CD4-positive, alpha-beta T cell (primary cell): ENCODE results near the gene MEIKIN. TPM values are rescaled to one million over a fixed set of nuclear protein-coding genes. Genes with fewer than 3 reads are reported as not detected.

Experiments
- ATAC-seq: fragments of 200-7000 bp; cut with Tn5 transposase; one replicate; pipeline ENCODE4 v1.10.0; 2022; ENCODE audit warnings: mild to moderate bottlenecking; ENCODE audit not compliant: poor library complexity
- CTCF ChIA-PET: fragments of 350-600 bp; sonication (Branson Sonifier 250); formaldehyde crosslinking; loops from one replicate; lab custom pipeline; 2021; ENCODE audit warnings: antibody characterized with exemption, inconsistent platforms; lab: Charles Lee
- POLR2A ChIA-PET: fragments of 350-600 bp; sonication (Branson Sonifier 250); formaldehyde crosslinking; loops from one replicate; lab custom pipeline; 2021; ENCODE audit warnings: antibody characterized with exemption, inconsistent platforms; lab: Charles Lee
- DNase-seq, 14 experiments: peaks; one replicate each; pipeline ENCODE4 v3.0.0-alpha.2; 2013 to 2020; ENCODE audit warnings: mixed read lengths in 2 of 14
- H3K27ac ChIP-seq, 2 donors: one replicate each; pipeline versions ENCODE4 v1.5.1 to v1.7.0; 2013; ENCODE audit warnings: low read length in 2 of 2, low read depth in 1 of 2, mild to moderate bottlenecking in 1 of 2
- H3K27me3 ChIP-seq, 2 experiments: 1 replicate in 1 of 2; 2 replicates in 1 of 2; pipeline versions ENCODE4 v1.6.1 to v1.7.0; 2013; ENCODE audit warnings: low read length in 2 of 2, control low read depth in 1 of 2, mild to moderate bottlenecking in 1 of 2, moderate library complexity in 1 of 2; ENCODE audit not compliant: insufficient read depth in 2 of 2, control insufficient read depth in 1 of 2
- H3K36me3 ChIP-seq: one replicate; pipeline ENCODE4 v1.6.1; 2013; ENCODE audit warnings: low read length, control low read depth; ENCODE audit not compliant: insufficient read depth
- H3K4me1 ChIP-seq: one replicate; pipeline ENCODE4 v1.6.1; 2013; ENCODE audit warnings: low read length, control low read depth; ENCODE audit not compliant: insufficient read depth
- H3K4me3 ChIP-seq: one replicate; pipeline ENCODE4 v1.5.1; 2013; ENCODE audit warnings: mild to moderate bottlenecking, low read length, moderate library complexity
- H3K9me3 ChIP-seq, 2 experiments: 1 replicate in 1 of 2; 2 replicates in 1 of 2; pipeline versions ENCODE4 v1.6.1 to v1.7.0; 2013; ENCODE audit warnings: low read length in 2 of 2, mild to moderate bottlenecking in 2 of 2, control low read depth in 1 of 2, moderate library complexity in 1 of 2; ENCODE audit not compliant: control insufficient read depth in 1 of 2, insufficient read depth in 1 of 2
- H3K27ac Mint-ChIP-seq: one replicate; pipeline ENCODE4 v1.8.0; 2020; ENCODE audit warnings: mixed read lengths
- H3K27me3 Mint-ChIP-seq: one replicate; pipeline ENCODE4 v1.8.0; 2021; ENCODE audit warnings: mixed read lengths
- H3K36me3 Mint-ChIP-seq: one replicate; pipeline ENCODE4 v1.8.0; 2021; ENCODE audit warnings: low read depth, mixed read lengths
- H3K4me1 Mint-ChIP-seq: one replicate; pipeline ENCODE4 v1.8.0; 2021; ENCODE audit warnings: low read depth, mixed read lengths
- H3K4me3 Mint-ChIP-seq: one replicate; pipeline ENCODE4 v1.8.0; 2020; ENCODE audit warnings: mild to moderate bottlenecking, mixed read lengths
- H3K9me3 Mint-ChIP-seq: one replicate; pipeline ENCODE4 v1.8.0; 2020; ENCODE audit warnings: mixed read lengths
- CTCF ChIP-seq: fragments of 200-600 bp; IDR thresholded peaks from one replicate; pipeline ENCODE4 v1.8.0; 2022; ENCODE audit warnings: antibody characterized with exemption, mild to moderate bottlenecking
- intact Hi-C, 2 experiments: fragments of 100-400 bp; cut with DNase I in 1 of 2; cut with micrococcal nuclease in 1 of 2; formaldehyde crosslinking; loops; one replicate each; pipeline versions ENCODE4 v1.15.1 to v1.9.0; 2023 to 2025; cut with DNase I, micrococcal nuclease
- total RNA-seq, 174 experiments: library from RNA in 2 of 174; stranded (reverse) in 2 of 174; gene quantifications; one replicate each; pipeline ENCODE4 v1.2.3 and lab custom pipeline; 2021 to 2026

The MEIKIN gene
- total RNA-seq, 2 experiments from 2014 or later = not detected

DNA sequence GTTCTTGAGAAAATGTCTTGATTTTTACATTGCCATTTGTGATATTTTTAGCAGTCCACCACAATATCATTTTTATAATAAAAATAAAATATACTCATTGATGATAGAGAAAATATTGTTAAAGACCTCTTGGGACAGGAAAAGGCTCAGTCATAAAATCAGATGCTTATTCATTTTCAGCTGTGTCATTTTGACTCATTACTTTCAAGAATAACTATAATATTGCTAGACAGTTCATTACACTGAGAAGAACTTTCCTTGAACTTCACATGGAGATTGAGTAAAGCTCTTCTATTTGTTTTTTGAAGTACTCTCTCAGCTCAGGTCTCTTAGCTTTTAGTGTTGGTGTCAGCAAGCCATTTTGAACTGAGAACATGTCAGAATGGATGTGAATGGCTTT is 8.5 kb upstream of the MEIKIN start:
- Mint-ChIP-seq H3K36me3 (peaks cover 52% of the 10 kb centered on the region), H3K4me1 (no peaks in the 10 kb centered on the region), H3K9me3 (no peaks in the 10 kb centered on the region), H3K27ac (no peak overlapping the region), H3K4me3 (no peak overlapping the region), H3K27me3 (no peaks in the 10 kb centered on the region)
- intact Hi-C loops = no loop called here
- Histone ChIP-seq H3K36me3 (peaks cover 27% of the 10 kb centered on the region), H3K4me3 (no peak overlapping the region), H3K4me1 (no peaks in the 10 kb centered on the region), H3K9me3 (no peaks in the 10 kb centered on the region), H3K27ac (no peak overlapping the region), H3K27me3 (no peaks in the 10 kb centered on the region)
- CTCF ChIA-PET = no interaction called here
- POLR2A ChIA-PET = no interaction called here
- no peak for ATAC-seq
- DNase-seq = no peak
- TF ChIP-seq CTCF = no peak

- Mint-ChIP-seq H3K27me3 (no peaks in the 10 kb centered on the region), H3K27ac (no peak overlapping the region), H3K36me3 (peaks cover 41% of the 10 kb centered on the region), H3K9me3 (no peaks in the 10 kb centered on the region), H3K4me3 (no peak overlapping the region), H3K4me1 (no peaks in the 10 kb centered on the region)
- CTCF ChIA-PET = no interaction called here
- Histone ChIP-seq H3K27me3 (no peaks in the 10 kb centered on the region), H3K4me1 (no peaks in the 10 kb centered on the region), H3K27ac (no peak overlapping the region), H3K4me3 (no peak overlapping the region), H3K36me3 (peaks cover 16% of the 10 kb centered on the region), H3K9me3 (no peaks in the 10 kb centered on the region)
- DNase-seq (no peak), ATAC-seq (no peak)
- intact Hi-C loops = no loop called here
- TF ChIP-seq CTCF = no peak
- POLR2A ChIA-PET = no interaction called here
These were observed 6.9 kb upstream of the MEIKIN start for GRCh38 chr5:131952301-131952857.

DNA sequence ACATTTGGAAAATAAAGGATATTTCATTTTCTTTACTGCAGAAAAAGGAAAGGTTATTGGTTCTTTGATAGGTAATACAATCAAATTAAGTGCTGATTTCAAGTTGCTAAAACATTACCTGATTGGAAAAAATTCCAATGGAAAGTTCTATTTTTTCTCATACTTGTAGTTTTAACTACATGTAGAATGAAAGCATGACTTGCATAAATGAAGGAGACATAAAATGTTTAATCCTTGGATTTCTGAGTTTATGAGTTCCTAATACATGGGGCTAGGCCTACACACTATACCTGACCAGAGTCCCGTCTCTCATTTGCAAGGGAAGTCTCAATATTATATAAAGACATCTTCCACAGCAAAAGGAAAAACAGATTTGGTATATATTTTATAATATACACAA is 5.2 kb upstream of the MEIKIN start:
- Mint-ChIP-seq H3K9me3 (no peaks in the 10 kb centered on the region), H3K27ac (no peak overlapping the region), H3K4me1 (no peaks in the 10 kb centered on the region), H3K27me3 (no peaks in the 10 kb centered on the region), H3K4me3 (no peak overlapping the region), H3K36me3 (peaks cover 27% of the 10 kb centered on the region)
- intact Hi-C loops = no loop called here
- no peak for TF ChIP-seq CTCF
- Histone ChIP-seq H3K9me3 (no peaks in the 10 kb centered on the region), H3K36me3 (peaks cover 16% of the 10 kb centered on the region), H3K4me3 (no peak overlapping the region), H3K27ac (no peak overlapping the region), H3K27me3 (no peaks in the 10 kb centered on the region), H3K4me1 (no peaks in the 10 kb centered on the region)
- CTCF ChIA-PET = no interaction called here
- ATAC-seq = no peak
- POLR2A ChIA-PET = no interaction called here
- DNase-seq = no peak
